WTC11 (cell line): ENCODE results near the gene GRID2. TPM values are rescaled to one million over a fixed set of nuclear protein-coding genes. Genes with fewer than 3 reads are reported as not detected.

Source experiments
- ATAC-seq: fragments of 200-7000 bp; cut with Tn5 transposase; 2 replicates; pipeline ENCODE4 v1.10.0; 2021; ENCODE audit warnings: mild to moderate bottlenecking, moderate library complexity
- Bru-seq: library from RNA; stranded (reverse); fragments of 400-500 nt; gene quantifications from one replicate; lab custom pipeline; 2021; lab: Mats Ljungman, UMichigan
- CTCF ChIA-PET: fragments of 300-600 bp; sonication (Branson Sonifier 250); formaldehyde crosslinking; loops from one replicate; lab custom pipeline; 2021; ENCODE audit warnings: antibody characterized with exemption; lab: Charles Lee
- POLR2A ChIA-PET: fragments of 350-600 bp; sonication (Branson Sonifier 250); formaldehyde crosslinking; loops from one replicate; lab custom pipeline; 2021; ENCODE audit warnings: antibody characterized with exemption; lab: Charles Lee
- DNase-seq: peaks from one replicate; pipeline ENCODE4 v3.0.0; 2021; ENCODE audit warnings: low spot score
- H3K27ac Mint-ChIP-seq: 2 replicates; pipeline ENCODE4 v1.8.0; 2021; ENCODE audit warnings: mixed read lengths
- H3K27me3 Mint-ChIP-seq: 2 replicates; pipeline ENCODE4 v1.8.0; 2021; ENCODE audit warnings: low read depth, mild to moderate bottlenecking, moderate library complexity, mixed read lengths
- H3K36me3 Mint-ChIP-seq: 2 replicates; pipeline ENCODE4 v1.8.0; 2021; ENCODE audit warnings: mixed read lengths
- H3K4me1 Mint-ChIP-seq: 2 replicates; pipeline ENCODE4 v1.8.0; 2022; ENCODE audit warnings: mixed read lengths
- H3K4me3 Mint-ChIP-seq: 2 replicates; pipeline ENCODE4 v1.8.0; 2021; ENCODE audit warnings: mild to moderate bottlenecking, moderate library complexity, mixed read lengths
- H3K9me3 Mint-ChIP-seq: 2 replicates; pipeline ENCODE4 v1.8.0; 2021; ENCODE audit warnings: mixed read lengths
- CBFB ChIP-seq: sonication (generic); formaldehyde crosslinking; IDR thresholded peaks from 2 replicates; pipeline ENCODE4 v1.8.1; 2022; ENCODE audit warnings: mild to moderate bottlenecking, low read depth, missing genetic modification reagents
- EMX1 ChIP-seq: fragments of 250-450 bp; sonication (Bioruptor Pico); IDR thresholded peaks from 2 replicates; pipeline ENCODE4 v1.8.0; 2021; ENCODE audit warnings: mild to moderate bottlenecking
- ESRRA ChIP-seq: sonication (generic); formaldehyde crosslinking; IDR thresholded peaks from 2 replicates; pipeline ENCODE4 v1.8.1; 2022; ENCODE audit warnings: mild to moderate bottlenecking, missing genetic modification reagents, borderline replicate concordance
- ETV6 ChIP-seq: sonication (generic); formaldehyde crosslinking; IDR thresholded peaks from 2 replicates; pipeline ENCODE4 v1.8.1; 2022; ENCODE audit warnings: mild to moderate bottlenecking, missing genetic modification reagents
- FOXK1 ChIP-seq: sonication (generic); formaldehyde crosslinking; IDR thresholded peaks from 2 replicates; pipeline ENCODE4 v1.8.0; 2022; ENCODE audit warnings: mild to moderate bottlenecking, moderate library complexity, missing genetic modification reagents
- FOXP1 ChIP-seq: sonication (generic); formaldehyde crosslinking; IDR thresholded peaks from 2 replicates; pipeline ENCODE4 v1.8.0; 2022; ENCODE audit warnings: missing genetic modification reagents, mild to moderate bottlenecking, moderate library complexity, borderline replicate concordance
- NFE2L1 ChIP-seq: sonication (generic); formaldehyde crosslinking; IDR thresholded peaks from 2 replicates; pipeline ENCODE4 v1.8.1; 2023; ENCODE audit warnings: missing genetic modification reagents
- TEAD1 ChIP-seq: sonication (generic); formaldehyde crosslinking; IDR thresholded peaks from 2 replicates; pipeline ENCODE4 v1.8.0; 2022; ENCODE audit warnings: mild to moderate bottlenecking, missing genetic modification reagents
- ZNF232 ChIP-seq: sonication (generic); formaldehyde crosslinking; IDR thresholded peaks from 2 replicates; pipeline ENCODE4 v1.8.0; 2022; ENCODE audit warnings: mild to moderate bottlenecking, missing genetic modification reagents
- ZNF416 ChIP-seq: fragments of 250-450 bp; sonication (Bioruptor Pico); IDR thresholded peaks from 2 replicates; pipeline ENCODE4 v1.9.0; 2021; ENCODE audit warnings: mild to moderate bottlenecking, inconsistent platforms
- ZNF423 ChIP-seq: fragments of 250-450 bp; sonication (Bioruptor Pico); IDR thresholded peaks from 2 replicates; pipeline ENCODE4 v2.1.2; 2022; ENCODE audit warnings: mild to moderate bottlenecking, moderate library complexity
- long read RNA-seq, 3 experiments: library from RNA in 1 of 3; library from capped mRNA in 1 of 3; library from polyadenylated mRNA in 1 of 3; unstranded in 2 of 3; stranded (forward) in 1 of 3; transcript quantifications; one replicate each; pipeline ENCODE4 v2.0.0, GENCODE V29; 2021
- total RNA-seq: library from RNA; stranded (reverse); gene quantifications from 3 replicates; pipeline ENCODE4 v1.2.3, GENCODE V29; 2021
- TF ChIP-seq, protein P1 (sequence below): sonication (generic); formaldehyde crosslinking; IDR thresholded peaks from 2 replicates; pipeline ENCODE4 v1.8.1; 2022; ENCODE audit warnings: low read depth, mild to moderate bottlenecking, moderate library complexity, missing genetic modification reagents, borderline replicate concordance
- TF ChIP-seq, protein P2 (sequence below): sonication (generic); formaldehyde crosslinking; IDR thresholded peaks from 2 replicates; pipeline ENCODE4 v1.8.1; 2022; ENCODE audit warnings: mild to moderate bottlenecking, missing genetic modification reagents, moderate library complexity, borderline replicate concordance
- TF ChIP-seq, protein P3 (sequence below): sonication (generic); formaldehyde crosslinking; IDR thresholded peaks from 2 replicates; pipeline ENCODE4 v1.8.0; 2023; ENCODE audit warnings: mild to moderate bottlenecking, missing genetic modification reagents
- TF ChIP-seq, protein P4 (sequence below): sonication (generic); formaldehyde crosslinking; IDR thresholded peaks from 2 replicates; pipeline ENCODE4 v1.8.0; 2022; ENCODE audit warnings: mild to moderate bottlenecking, missing genetic modification reagents
- TF ChIP-seq, protein P5 (sequence below): sonication (generic); formaldehyde crosslinking; conservative IDR thresholded peaks from 2 replicates; pipeline ENCODE4 v1.8.1; 2023; ENCODE audit warnings: mild to moderate bottlenecking, low read depth, missing genetic modification reagents, moderate library complexity
- TF ChIP-seq, protein P6 (sequence below): sonication (generic); formaldehyde crosslinking; IDR thresholded peaks from 2 replicates; pipeline ENCODE4 v1.8.1; 2023; ENCODE audit warnings: mild to moderate bottlenecking, missing genetic modification reagents
- TF ChIP-seq, protein P7 (sequence below): sonication (generic); formaldehyde crosslinking; IDR thresholded peaks from 2 replicates; pipeline ENCODE4 v1.8.0; 2022; ENCODE audit warnings: mild to moderate bottlenecking, missing genetic modification reagents
- TF ChIP-seq, protein P8 (sequence below): sonication (generic); formaldehyde crosslinking; IDR thresholded peaks from 2 replicates; pipeline ENCODE4 v1.8.1; 2023; ENCODE audit warnings: mild to moderate bottlenecking, moderate library complexity, missing genetic modification reagents
- TF ChIP-seq, protein P9 (sequence below): sonication (generic); formaldehyde crosslinking; IDR thresholded peaks from 2 replicates; pipeline ENCODE4 v1.8.1; 2022; ENCODE audit warnings: mild to moderate bottlenecking, moderate library complexity, missing genetic modification reagents

GRID2 gene
- total RNA-seq (24.6 to 26.8 TPM (median 25.5 TPM) in 3 replicates), Bru-seq, nascent RNA (percentile 92 among the genes with signal in this experiment)
- long read RNA-seq, experiment 1, full-length matches to known transcripts, result 29 of 218 reads
- long read RNA-seq, experiment 1, partial matches to known transcripts, result 15 of 218 reads
- long read RNA-seq, experiment 1, other reads (novel, unspliced or antisense), result 174 of 218 reads
- long read RNA-seq, experiment 2, full-length matches to known transcripts, result 4 of 40 reads
- long read RNA-seq, experiment 2, partial matches to known transcripts, result 13 of 40 reads
- long read RNA-seq, experiment 2, other reads (novel, unspliced or antisense), result 23 of 40 reads
- long read RNA-seq, experiment 3, partial matches to known transcripts, result 3 of 10 reads
- long read RNA-seq, experiment 3, other reads (novel, unspliced or antisense), result 7 of 10 reads

DNA sequence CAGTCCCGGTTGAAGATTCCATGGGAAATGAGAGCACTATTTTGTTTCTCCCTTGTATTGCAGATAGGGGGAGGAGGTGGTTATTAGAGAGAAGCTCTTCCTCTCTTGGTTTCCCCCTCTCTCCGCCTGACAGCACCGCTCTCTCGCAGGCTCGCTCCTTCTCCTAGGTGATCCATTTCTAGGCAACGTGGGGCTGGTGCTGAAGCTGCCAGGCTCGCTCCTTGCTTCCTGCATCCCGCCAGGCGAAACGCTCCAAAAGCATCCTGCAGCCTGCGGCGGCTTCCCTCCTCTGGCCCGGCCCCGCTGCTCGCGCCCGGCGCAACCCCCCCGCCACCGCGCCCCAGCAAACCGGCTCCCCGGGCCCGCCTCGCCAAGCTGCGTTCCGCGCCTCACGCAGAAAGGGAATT, at the start of gene GRID2:
Gene GRID2, plus strand, starts transcription at position 346 of the 407 bp plus-strand sequence.
- Mint-ChIP-seq H3K4me1 (peaks cover 55% of the 10 kb centered on the region), H3K36me3 (no peaks in the 10 kb centered on the region), H3K4me3 (peak within 1 kb of the TSS; percentile 93), H3K27me3 (no peaks in the 10 kb centered on the region), H3K27ac (peak within 1 kb of the TSS; percentile 90), H3K9me3 (no peaks in the 10 kb centered on the region)
- peak; percentile 83 for DNase-seq
- ATAC-seq, result peak; percentile 61
- ChIA-PET POLR2A (interaction anchor here (0.7 to 2.0 kb wide), 3 partner anchors 25 to 50 kb away, joined by 3 to 5 read pairs (median 4); no protein-coding TSS in a partner anchor), CTCF (interaction anchor here (1.0 to 2.0 kb wide), 6 partner anchors 13 to 159 kb away, joined by 3 to 6 read pairs (median 4); no protein-coding TSS in a partner anchor)
- TF ChIP-seq ESRRA (CRISPR knock-in tag), result no peak
- peak; percentile 58; the same call in 1 of the 2 replicates for TF ChIP-seq FOXK1 (CRISPR knock-in tag)
- no peak for TF ChIP-seq EMX1 (CRISPR knock-in tag)
- TF ChIP-seq, protein P1, sequence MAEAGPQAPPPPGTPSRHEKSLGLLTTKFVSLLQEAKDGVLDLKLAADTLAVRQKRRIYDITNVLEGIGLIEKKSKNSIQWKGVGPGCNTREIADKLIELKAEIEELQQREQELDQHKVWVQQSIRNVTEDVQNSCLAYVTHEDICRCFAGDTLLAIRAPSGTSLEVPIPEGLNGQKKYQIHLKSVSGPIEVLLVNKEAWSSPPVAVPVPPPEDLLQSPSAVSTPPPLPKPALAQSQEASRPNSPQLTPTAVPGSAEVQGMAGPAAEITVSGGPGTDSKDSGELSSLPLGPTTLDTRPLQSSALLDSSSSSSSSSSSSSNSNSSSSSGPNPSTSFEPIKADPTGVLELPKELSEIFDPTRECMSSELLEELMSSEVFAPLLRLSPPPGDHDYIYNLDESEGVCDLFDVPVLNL (CRISPR knock-in tag), result no peak
- TF ChIP-seq, protein P2, sequence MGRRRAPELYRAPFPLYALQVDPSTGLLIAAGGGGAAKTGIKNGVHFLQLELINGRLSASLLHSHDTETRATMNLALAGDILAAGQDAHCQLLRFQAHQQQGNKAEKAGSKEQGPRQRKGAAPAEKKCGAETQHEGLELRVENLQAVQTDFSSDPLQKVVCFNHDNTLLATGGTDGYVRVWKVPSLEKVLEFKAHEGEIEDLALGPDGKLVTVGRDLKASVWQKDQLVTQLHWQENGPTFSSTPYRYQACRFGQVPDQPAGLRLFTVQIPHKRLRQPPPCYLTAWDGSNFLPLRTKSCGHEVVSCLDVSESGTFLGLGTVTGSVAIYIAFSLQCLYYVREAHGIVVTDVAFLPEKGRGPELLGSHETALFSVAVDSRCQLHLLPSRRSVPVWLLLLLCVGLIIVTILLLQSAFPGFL (CRISPR knock-in tag), result no peak
- TF ChIP-seq, protein P3, sequence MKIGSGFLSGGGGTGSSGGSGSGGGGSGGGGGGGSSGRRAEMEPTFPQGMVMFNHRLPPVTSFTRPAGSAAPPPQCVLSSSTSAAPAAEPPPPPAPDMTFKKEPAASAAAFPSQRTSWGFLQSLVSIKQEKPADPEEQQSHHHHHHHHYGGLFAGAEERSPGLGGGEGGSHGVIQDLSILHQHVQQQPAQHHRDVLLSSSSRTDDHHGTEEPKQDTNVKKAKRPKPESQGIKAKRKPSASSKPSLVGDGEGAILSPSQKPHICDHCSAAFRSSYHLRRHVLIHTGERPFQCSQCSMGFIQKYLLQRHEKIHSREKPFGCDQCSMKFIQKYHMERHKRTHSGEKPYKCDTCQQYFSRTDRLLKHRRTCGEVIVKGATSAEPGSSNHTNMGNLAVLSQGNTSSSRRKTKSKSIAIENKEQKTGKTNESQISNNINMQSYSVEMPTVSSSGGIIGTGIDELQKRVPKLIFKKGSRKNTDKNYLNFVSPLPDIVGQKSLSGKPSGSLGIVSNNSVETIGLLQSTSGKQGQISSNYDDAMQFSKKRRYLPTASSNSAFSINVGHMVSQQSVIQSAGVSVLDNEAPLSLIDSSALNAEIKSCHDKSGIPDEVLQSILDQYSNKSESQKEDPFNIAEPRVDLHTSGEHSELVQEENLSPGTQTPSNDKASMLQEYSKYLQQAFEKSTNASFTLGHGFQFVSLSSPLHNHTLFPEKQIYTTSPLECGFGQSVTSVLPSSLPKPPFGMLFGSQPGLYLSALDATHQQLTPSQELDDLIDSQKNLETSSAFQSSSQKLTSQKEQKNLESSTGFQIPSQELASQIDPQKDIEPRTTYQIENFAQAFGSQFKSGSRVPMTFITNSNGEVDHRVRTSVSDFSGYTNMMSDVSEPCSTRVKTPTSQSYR (CRISPR knock-in tag), result no peak
- TF ChIP-seq, protein P4, sequence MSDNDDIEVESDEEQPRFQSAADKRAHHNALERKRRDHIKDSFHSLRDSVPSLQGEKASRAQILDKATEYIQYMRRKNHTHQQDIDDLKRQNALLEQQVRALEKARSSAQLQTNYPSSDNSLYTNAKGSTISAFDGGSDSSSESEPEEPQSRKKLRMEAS (CRISPR knock-in tag), result peak; percentile 54; the same call in 1 of the 2 replicates
- TF ChIP-seq, protein P5, sequence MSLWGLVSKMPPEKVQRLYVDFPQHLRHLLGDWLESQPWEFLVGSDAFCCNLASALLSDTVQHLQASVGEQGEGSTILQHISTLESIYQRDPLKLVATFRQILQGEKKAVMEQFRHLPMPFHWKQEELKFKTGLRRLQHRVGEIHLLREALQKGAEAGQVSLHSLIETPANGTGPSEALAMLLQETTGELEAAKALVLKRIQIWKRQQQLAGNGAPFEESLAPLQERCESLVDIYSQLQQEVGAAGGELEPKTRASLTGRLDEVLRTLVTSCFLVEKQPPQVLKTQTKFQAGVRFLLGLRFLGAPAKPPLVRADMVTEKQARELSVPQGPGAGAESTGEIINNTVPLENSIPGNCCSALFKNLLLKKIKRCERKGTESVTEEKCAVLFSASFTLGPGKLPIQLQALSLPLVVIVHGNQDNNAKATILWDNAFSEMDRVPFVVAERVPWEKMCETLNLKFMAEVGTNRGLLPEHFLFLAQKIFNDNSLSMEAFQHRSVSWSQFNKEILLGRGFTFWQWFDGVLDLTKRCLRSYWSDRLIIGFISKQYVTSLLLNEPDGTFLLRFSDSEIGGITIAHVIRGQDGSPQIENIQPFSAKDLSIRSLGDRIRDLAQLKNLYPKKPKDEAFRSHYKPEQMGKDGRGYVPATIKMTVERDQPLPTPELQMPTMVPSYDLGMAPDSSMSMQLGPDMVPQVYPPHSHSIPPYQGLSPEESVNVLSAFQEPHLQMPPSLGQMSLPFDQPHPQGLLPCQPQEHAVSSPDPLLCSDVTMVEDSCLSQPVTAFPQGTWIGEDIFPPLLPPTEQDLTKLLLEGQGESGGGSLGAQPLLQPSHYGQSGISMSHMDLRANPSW (CRISPR knock-in tag), result no peak
- no peak for TF ChIP-seq CBFB
- TF ChIP-seq, protein P6, sequence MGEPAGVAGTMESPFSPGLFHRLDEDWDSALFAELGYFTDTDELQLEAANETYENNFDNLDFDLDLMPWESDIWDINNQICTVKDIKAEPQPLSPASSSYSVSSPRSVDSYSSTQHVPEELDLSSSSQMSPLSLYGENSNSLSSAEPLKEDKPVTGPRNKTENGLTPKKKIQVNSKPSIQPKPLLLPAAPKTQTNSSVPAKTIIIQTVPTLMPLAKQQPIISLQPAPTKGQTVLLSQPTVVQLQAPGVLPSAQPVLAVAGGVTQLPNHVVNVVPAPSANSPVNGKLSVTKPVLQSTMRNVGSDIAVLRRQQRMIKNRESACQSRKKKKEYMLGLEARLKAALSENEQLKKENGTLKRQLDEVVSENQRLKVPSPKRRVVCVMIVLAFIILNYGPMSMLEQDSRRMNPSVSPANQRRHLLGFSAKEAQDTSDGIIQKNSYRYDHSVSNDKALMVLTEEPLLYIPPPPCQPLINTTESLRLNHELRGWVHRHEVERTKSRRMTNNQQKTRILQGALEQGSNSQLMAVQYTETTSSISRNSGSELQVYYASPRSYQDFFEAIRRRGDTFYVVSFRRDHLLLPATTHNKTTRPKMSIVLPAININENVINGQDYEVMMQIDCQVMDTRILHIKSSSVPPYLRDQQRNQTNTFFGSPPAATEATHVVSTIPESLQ, result no peak
- TF ChIP-seq TEAD1 (CRISPR knock-in tag), result 0 out of 2 replicates have a peak, but pooled peaks have one; percentile 62
- TF ChIP-seq, protein P7, sequence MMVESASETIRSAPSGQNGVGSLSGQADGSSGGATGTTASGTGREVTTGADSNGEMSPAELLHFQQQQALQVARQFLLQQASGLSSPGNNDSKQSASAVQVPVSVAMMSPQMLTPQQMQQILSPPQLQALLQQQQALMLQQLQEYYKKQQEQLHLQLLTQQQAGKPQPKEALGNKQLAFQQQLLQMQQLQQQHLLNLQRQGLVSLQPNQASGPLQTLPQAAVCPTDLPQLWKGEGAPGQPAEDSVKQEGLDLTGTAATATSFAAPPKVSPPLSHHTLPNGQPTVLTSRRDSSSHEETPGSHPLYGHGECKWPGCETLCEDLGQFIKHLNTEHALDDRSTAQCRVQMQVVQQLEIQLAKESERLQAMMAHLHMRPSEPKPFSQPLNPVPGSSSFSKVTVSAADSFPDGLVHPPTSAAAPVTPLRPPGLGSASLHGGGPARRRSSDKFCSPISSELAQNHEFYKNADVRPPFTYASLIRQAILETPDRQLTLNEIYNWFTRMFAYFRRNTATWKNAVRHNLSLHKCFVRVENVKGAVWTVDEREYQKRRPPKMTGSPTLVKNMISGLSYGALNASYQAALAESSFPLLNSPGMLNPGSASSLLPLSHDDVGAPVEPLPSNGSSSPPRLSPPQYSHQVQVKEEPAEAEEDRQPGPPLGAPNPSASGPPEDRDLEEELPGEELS (CRISPR knock-in tag), result 0 out of 2 replicates have a peak, but pooled peaks have one; percentile 24
- TF ChIP-seq ZNF416 (CRISPR knock-in tag), result no peak
- TF ChIP-seq NFE2L1 (CRISPR knock-in tag), result no peak
- TF ChIP-seq FOXP1, result peak; percentile 78; the same call in 1 of the 2 replicates
- TF ChIP-seq ZNF423 (CRISPR knock-in tag), result no peak
- TF ChIP-seq, protein P8, sequence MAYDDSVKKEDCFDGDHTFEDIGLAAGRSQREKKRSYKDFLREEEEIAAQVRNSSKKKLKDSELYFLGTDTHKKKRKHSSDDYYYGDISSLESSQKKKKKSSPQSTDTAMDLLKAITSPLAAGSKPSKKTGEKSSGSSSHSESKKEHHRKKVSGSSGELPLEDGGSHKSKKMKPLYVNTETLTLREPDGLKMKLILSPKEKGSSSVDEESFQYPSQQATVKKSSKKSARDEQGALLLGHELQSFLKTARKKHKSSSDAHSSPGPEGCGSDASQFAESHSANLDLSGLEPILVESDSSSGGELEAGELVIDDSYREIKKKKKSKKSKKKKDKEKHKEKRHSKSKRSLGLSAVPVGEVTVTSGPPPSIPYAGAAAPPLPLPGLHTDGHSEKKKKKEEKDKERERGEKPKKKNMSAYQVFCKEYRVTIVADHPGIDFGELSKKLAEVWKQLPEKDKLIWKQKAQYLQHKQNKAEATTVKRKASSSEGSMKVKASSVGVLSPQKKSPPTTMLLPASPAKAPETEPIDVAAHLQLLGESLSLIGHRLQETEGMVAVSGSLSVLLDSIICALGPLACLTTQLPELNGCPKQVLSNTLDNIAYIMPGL (CRISPR knock-in tag), result 0 out of 2 replicates have a peak, but pooled peaks have one; percentile 63
- TF ChIP-seq, protein P9, sequence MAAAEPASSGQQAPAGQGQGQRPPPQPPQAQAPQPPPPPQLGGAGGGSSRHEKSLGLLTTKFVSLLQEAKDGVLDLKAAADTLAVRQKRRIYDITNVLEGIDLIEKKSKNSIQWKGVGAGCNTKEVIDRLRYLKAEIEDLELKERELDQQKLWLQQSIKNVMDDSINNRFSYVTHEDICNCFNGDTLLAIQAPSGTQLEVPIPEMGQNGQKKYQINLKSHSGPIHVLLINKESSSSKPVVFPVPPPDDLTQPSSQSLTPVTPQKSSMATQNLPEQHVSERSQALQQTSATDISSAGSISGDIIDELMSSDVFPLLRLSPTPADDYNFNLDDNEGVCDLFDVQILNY (CRISPR knock-in tag), result peak; percentile 53; the same call in 1 of the 2 replicates
- TF ChIP-seq ETV6 (CRISPR knock-in tag), result peak; percentile 33; the same call in 1 of the 2 replicates
- no peak for TF ChIP-seq ZNF232
